Activated T-helper 17 cell treated with anti-CD3 and anti-CD28 coated beads, Interleukin-2, amount 50 U/mL, for 72 hours (primary cell): ENCODE data around the gene ARMH3. TPM values are rescaled to one million over a fixed set of nuclear protein-coding genes. Genes with fewer than 3 reads are reported as not detected.

ENCODE experiments used
- ATAC-seq: fragments of 150-1000 bp; cut with Tn5 transposase; replicated peaks from 2 replicates; pipeline ENCODE4 v1.10.0; 2021; ENCODE audit warnings: mild to moderate bottlenecking, moderate library complexity
- H3K27ac Mint-ChIP-seq: one replicate; pipeline ENCODE4 v1.8.0; 2022; ENCODE audit warnings: mixed read lengths
- H3K27me3 Mint-ChIP-seq: one replicate; pipeline ENCODE4 v1.8.0; 2022; ENCODE audit warnings: mixed read lengths
- H3K36me3 Mint-ChIP-seq: one replicate; pipeline ENCODE4 v1.8.0; 2022; ENCODE audit warnings: low read depth, mild to moderate bottlenecking, mixed read lengths
- H3K4me1 Mint-ChIP-seq: one replicate; pipeline ENCODE4 v1.8.0; 2022; ENCODE audit warnings: mixed read lengths
- H3K4me3 Mint-ChIP-seq: one replicate; pipeline ENCODE4 v1.8.0; 2022; ENCODE audit warnings: mild to moderate bottlenecking, mixed read lengths
- H3K9me3 Mint-ChIP-seq: one replicate; pipeline ENCODE4 v1.8.0; 2022; ENCODE audit warnings: mixed read lengths
- total RNA-seq, 2 donors: library from RNA; stranded (reverse); gene quantifications; one replicate each; pipeline ENCODE4 v1.2.3, GENCODE V29; 2022

The ARMH3 gene
- total RNA-seq, 2 donors from 2014 or later, result 27.7 to 38.5 TPM

- Mint-ChIP-seq H3K36me3 (peaks cover 3% of the 10 kb centered on the region), H3K4me1 (peaks cover 12% of the 10 kb centered on the region), H3K9me3 (no peaks in the 10 kb centered on the region), H3K4me3 (no peak overlapping the region), H3K27ac (no peak overlapping the region), H3K27me3 (no peaks in the 10 kb centered on the region)
- no peak for ATAC-seq
These were observed 161.7 kb downstream of the ARMH3 start for GRCh38 chr10:101894266-101894665.

DNA sequence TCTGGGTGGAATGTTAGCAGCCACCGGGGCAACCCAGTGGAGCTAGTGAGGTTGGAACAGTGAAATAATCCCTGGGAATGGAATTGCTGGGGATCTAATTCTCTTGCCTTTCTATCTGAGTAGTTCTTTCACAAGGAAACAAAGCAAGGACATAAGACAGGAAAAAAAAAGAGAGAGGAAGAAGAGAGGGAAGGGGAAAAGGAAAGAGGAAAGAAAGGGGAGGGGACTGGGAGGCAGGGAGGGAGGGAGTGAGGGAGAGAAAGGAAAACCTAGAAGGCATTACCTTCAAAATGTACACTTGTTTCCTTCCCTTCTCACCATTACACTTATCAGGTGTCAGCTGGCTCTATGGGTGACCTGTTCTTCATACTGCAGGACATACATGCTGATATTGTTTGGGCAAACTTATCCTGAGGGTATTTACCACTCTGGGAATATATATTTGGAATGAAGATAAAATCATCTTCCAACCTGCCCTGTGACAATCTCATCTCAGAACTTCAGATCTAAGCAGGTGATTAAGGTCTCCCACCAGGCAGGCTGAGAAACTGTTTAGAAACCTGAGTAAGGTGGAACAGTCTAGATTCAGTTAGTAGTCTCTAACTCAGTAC, 162.4 kb downstream of the ARMH3 start:
- H3K27ac Mint-ChIP-seq, result no peak overlapping the region

DNA sequence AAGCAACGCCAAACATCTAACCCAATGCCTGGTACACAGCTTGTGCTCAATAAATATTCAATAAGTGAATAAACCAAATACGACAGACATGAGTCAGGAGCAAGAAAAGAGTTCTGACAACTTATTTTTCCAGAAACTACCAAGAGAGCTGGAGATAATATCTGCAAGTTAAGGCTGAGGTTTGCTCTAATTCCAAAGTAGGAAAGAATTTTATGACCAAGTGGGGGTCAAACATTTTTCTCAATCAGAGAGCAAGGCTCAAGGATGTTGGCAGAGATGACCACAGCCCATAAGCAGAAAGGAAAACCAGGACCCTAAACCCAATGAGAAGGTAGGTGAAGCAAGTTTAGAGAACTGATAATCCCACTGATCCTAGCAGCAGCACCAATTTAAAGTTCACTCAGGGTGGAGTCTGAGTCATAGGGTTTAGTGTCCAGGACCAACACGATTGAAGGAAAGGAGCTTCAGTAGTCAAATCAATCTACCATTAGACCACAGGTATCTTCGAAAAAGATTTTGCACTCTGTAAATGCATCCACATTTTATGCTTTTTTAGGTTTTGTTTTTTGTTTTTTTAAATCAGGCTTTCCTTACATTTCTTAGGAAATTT, 163.1 kb downstream of the ARMH3 start:
- ATAC-seq, result no peak
- no peaks in the 10 kb centered on the region for H3K9me3 Mint-ChIP-seq
- peaks cover 17% of the 10 kb centered on the region for H3K4me1 Mint-ChIP-seq

More for the DNA sequence above, 162.4 kb downstream of the ARMH3 start:
- peaks cover 14% of the 10 kb centered on the region for H3K4me1 Mint-ChIP-seq
- H3K27me3 Mint-ChIP-seq, result no peaks in the 10 kb centered on the region
- H3K9me3 Mint-ChIP-seq, result no peaks in the 10 kb centered on the region
- H3K4me3 Mint-ChIP-seq, result no peak overlapping the region
- peaks cover 9% of the 10 kb centered on the region for H3K36me3 Mint-ChIP-seq
- no peak for ATAC-seq

GRCh38 chr10:101889256-101890210, 166.4 kb downstream of the ARMH3 start:
- ATAC-seq, result peak; percentile 83
- peak overlapping the region; percentile 71 for H3K27ac Mint-ChIP-seq
- H3K4me1 Mint-ChIP-seq, result peaks cover 10% of the 10 kb centered on the region
- peaks cover 41% of the 10 kb centered on the region for H3K36me3 Mint-ChIP-seq
- no peaks in the 10 kb centered on the region for H3K27me3 Mint-ChIP-seq
- H3K4me3 Mint-ChIP-seq, result no peak overlapping the region
- H3K9me3 Mint-ChIP-seq, result no peaks in the 10 kb centered on the region

More for the DNA sequence above, 163.1 kb downstream of the ARMH3 start:
- Mint-ChIP-seq H3K4me3 (no peak overlapping the region), H3K27me3 (no peaks in the 10 kb centered on the region), H3K27ac (no peak overlapping the region), H3K36me3 (peaks cover 17% of the 10 kb centered on the region)

DNA sequence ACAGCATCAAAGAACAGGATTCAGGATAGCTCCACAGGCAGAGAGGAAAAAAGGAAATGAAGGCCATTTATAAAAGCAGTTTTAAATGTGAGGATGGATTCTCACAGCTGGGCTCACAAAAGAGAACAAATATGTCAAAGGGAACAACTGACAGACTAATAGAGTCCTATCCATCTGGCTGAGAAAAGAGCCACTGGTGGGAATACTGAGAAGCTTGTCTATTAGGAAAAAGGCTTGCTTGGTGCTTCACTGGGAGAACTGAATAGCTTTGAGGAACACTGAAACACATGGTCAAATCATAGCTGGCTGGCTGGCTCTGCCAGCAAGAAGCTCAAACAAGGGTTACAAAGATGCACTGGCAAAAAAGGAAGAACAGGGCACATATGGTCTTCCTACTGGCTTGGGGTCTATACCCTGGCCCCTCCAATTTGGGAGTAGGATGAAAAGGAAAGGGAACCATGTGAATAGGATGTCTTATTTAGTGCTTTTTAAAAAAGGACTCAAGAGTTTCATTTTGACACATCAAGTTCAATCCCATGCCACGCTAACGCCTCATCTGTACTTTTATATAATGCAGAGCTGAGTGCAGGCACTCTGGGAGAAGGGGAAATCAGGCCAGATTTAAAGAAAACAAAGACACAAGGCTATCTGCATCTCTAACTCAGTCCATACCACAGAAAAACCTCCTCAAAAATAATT, 167.6 kb downstream of the ARMH3 start:
- Mint-ChIP-seq H3K27me3 (no peaks in the 10 kb centered on the region), H3K27ac (peak overlapping the region; percentile 71), H3K36me3 (peaks cover 44% of the 10 kb centered on the region), H3K4me1 (peaks cover 10% of the 10 kb centered on the region), H3K4me3 (no peak overlapping the region), H3K9me3 (no peaks in the 10 kb centered on the region)
- ATAC-seq, result no peak

GRCh38 chr10:101887775-101888174, 168.2 kb downstream of the ARMH3 start:
- Mint-ChIP-seq H3K27me3 (no peaks in the 10 kb centered on the region), H3K4me3 (no peak overlapping the region)

GRCh38 chr10:101886521-101887312, 169.3 kb downstream of the ARMH3 start:
- H3K27me3 Mint-ChIP-seq, result no peaks in the 10 kb centered on the region
- no peak overlapping the region for H3K27ac Mint-ChIP-seq
- H3K36me3 Mint-ChIP-seq, result peaks cover 44% of the 10 kb centered on the region
- H3K4me1 Mint-ChIP-seq, result peaks cover 12% of the 10 kb centered on the region
- no peak overlapping the region for H3K4me3 Mint-ChIP-seq
- H3K9me3 Mint-ChIP-seq, result no peaks in the 10 kb centered on the region
- ATAC-seq, result no peak

More at GRCh38 chr10:101887775-101888174, 168.2 kb downstream of the ARMH3 start:
- H3K4me1 Mint-ChIP-seq, result peaks cover 10% of the 10 kb centered on the region
- no peak for ATAC-seq
- H3K27ac Mint-ChIP-seq, result no peak overlapping the region
- H3K9me3 Mint-ChIP-seq, result no peaks in the 10 kb centered on the region
- peaks cover 44% of the 10 kb centered on the region for H3K36me3 Mint-ChIP-seq

DNA sequence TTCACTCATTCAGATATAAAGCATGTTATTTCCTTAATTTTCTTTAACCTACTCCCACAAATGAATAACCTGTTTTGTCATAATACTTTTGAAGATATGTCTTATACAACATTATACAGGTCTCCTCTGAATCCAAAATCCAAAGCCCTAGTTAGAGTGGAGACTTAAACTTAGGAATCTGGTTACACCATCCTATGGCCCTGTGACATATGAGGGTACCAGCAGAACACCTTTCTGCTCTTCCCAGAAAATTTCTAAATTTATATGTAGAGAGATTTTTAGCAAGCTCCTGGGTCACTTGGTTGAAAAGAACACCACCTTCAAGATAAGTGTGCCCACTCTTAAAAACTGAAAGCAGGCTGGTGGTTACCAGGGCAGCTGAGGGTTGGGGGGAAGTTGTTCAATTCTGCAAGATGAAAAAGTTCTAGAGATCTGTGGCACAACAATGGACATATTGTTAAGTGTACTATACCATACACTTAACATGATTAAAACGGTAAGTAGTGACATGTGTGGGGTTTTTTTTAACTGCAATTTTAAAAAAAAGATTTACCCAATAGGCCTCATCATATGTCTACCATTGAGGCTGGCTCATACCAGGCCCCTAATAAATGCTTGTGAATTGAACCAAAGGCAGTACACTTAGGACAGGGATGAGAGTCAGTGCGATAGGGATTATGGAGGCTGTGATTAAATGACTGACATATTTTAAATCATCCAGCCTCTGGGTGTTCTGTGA, 174.8 kb downstream of the ARMH3 start:
- no peak for ATAC-seq
- H3K4me1 Mint-ChIP-seq, result peaks cover 9% of the 10 kb centered on the region
- no peak overlapping the region for H3K4me3 Mint-ChIP-seq
- no peaks in the 10 kb centered on the region for H3K27me3 Mint-ChIP-seq
- H3K9me3 Mint-ChIP-seq, result no peaks in the 10 kb centered on the region
- H3K27ac Mint-ChIP-seq, result no peak overlapping the region
- H3K36me3 Mint-ChIP-seq, result peaks cover 33% of the 10 kb centered on the region

- Mint-ChIP-seq H3K9me3 (no peaks in the 10 kb centered on the region), H3K4me3 (no peak overlapping the region), H3K27ac (no peak overlapping the region), H3K4me1 (peaks cover 15% of the 10 kb centered on the region), H3K36me3 (peaks cover 26% of the 10 kb centered on the region), H3K27me3 (no peaks in the 10 kb centered on the region)
- no peak for ATAC-seq
These were observed 175.8 kb downstream of the ARMH3 start for GRCh38 chr10:101880232-101880573.

- H3K27me3 Mint-ChIP-seq, result no peaks in the 10 kb centered on the region
- H3K4me1 Mint-ChIP-seq, result peaks cover 15% of the 10 kb centered on the region
- no peak for ATAC-seq
- no peaks in the 10 kb centered on the region for H3K9me3 Mint-ChIP-seq
- H3K4me3 Mint-ChIP-seq, result no peak overlapping the region
- H3K36me3 Mint-ChIP-seq, result peaks cover 20% of the 10 kb centered on the region
- H3K27ac Mint-ChIP-seq, result no peak overlapping the region
These were observed 176.3 kb downstream of the ARMH3 start for GRCh38 chr10:101879456-101880231.

DNA sequence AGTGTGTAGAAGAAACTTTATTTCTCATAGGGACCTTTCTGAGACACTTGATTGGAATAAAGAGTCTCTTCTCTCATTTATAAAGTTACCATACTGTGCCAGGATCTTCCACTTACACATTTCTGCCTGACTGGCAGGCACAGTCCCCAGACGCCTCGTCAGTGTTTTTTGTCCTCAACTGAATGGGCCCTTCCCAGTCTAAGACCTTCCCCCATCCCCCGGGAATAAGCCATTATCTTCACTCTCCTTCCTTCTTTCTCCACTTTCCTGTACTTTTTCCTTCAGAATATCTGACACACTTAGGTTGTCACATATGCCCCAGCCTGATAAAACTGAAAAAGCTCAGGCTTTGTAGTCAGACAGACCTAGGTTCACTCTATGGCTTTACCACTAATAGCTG, 177.1 kb downstream of the ARMH3 start:
- H3K27me3 Mint-ChIP-seq, result no peaks in the 10 kb centered on the region
- H3K4me1 Mint-ChIP-seq, result peaks cover 15% of the 10 kb centered on the region
- no peak overlapping the region for H3K4me3 Mint-ChIP-seq
- ATAC-seq, result no peak
- H3K9me3 Mint-ChIP-seq, result no peaks in the 10 kb centered on the region
- H3K27ac Mint-ChIP-seq, result no peak overlapping the region
- peaks cover 17% of the 10 kb centered on the region for H3K36me3 Mint-ChIP-seq

DNA sequence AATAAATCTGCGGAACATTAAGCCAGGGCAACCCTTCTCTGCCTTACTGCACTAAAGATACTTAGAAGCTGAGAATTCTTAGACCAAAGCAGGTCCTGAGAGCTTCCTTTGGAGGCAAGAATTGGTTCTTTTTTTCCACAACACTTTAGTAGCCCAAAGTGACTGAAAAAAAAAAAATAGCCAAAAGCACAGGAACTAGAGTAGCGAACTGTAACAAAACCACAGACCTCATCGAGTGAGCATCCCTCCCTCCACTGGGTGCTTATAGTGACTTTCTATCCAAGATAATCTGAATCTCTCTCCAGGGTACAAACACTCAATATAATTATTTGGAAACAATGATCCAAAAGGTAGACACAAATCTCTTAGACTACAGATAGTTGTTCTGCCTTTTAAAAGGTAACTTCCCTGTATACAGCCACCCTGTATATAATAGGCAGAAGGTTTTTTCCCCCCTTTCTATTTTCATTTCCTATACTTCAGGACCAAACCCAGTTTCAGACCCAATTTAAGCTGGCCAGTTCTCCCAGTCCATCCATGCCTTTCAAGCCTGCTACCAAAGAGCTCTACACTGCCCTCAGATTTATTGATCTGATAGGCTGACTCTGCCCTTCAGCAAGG, 180.8 kb downstream of the ARMH3 start:
- H3K4me3 Mint-ChIP-seq, result no peak overlapping the region
- no peaks in the 10 kb centered on the region for H3K27me3 Mint-ChIP-seq
- peaks cover 10% of the 10 kb centered on the region for H3K4me1 Mint-ChIP-seq
- H3K27ac Mint-ChIP-seq, result no peak overlapping the region
- no peaks in the 10 kb centered on the region for H3K9me3 Mint-ChIP-seq
- ATAC-seq, result no peak
- H3K36me3 Mint-ChIP-seq, result peaks cover 22% of the 10 kb centered on the region
